Left renal cortex interstitium (tissue), 4 donors: ENCODE data around the gene SMYD3. TPM values are rescaled to one million over a fixed set of nuclear protein-coding genes. Genes with fewer than 3 reads are reported as not detected.

Experiments
- DNase-seq, 4 donors: peaks; one replicate each; pipeline ENCODE4 v3.0.0-alpha.2; 2013; ENCODE audit warnings: low read depth in 4 of 4, low spot score in 2 of 4, missing footprints in 1 of 4
- polyA plus RNA-seq, 4 donors: library from polyadenylated mRNA; unstranded; fragments of 120-200 nt; gene quantifications; one replicate each; pipeline ENCODE4 v1.2.1, GENCODE V29; 2013; ENCODE audit not compliant: insufficient read length in 4 of 4

The SMYD3 gene
- polyA plus RNA-seq, 4 donors = 23.8 to 31.7 (median 27.7) TPM

- DNase-seq = no peak
Observed at GRCh38 chr1:245895455-245895959, 611.6 kb downstream of the SMYD3 start.

DNA sequence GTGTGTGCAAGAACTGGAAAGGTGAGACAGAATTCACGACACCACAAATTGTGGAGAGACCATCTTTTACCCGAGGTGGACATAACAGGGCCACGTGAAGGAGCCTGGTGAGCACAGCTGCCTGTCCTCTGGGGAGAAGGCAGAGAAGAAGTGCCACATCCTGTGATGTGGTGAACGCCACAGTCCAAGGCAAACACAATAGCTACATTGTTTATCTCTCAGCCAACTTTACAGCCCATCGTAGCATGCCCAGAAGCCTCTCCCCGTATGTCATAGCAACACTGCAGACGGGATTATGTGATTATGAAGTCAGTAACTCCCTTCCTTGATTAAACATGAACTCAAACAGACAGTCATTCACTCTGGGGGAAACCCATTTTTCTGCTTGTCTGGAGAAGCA is 612.2 kb downstream of the SMYD3 start:
- no peak for DNase-seq

DNA sequence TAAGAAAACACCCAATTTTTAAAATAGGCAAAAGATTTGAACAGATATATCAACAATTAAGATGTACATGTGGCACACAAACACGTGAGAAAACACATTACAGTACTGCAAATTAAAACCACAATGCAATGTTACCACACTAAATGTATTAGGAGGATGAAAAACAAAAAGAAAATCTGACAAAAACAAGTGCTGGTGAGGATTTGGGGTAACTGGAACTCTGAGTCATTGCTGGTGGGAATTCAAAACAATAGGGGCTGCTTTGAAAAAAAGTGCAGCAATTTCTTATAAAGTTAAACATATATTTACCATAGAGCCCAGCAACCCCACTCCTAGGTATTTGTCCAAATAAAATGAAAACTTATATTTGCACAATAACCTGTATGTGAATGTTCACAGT is 614.1 kb downstream of the SMYD3 start:
- DNase-seq = no peak

GRCh38 chr1:245888809-245889208 is 618.3 kb downstream of the SMYD3 start:
- no peak for DNase-seq

DNA sequence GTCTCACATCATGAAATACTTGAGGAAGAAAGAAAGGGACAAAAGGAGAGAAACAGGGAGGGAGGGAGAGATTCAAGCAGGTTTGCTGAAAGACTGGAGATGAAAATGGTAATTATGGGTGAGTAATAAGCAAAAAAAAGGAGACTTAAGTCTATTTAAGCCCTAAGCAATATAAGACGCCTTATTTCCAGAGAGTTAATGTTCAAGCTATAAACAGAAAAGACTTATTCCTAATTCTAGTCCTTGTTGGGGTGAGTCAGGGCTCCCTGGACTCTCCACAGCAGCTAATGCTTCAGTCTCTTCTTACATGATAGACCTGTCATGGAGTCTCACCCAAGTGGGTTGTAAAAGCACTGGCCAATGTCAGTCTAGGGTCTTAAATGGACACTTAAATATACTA is 619.2 kb downstream of the SMYD3 start:
- DNase-seq = no peak

- no peak for DNase-seq
Observed at GRCh38 chr1:245881767-245882391, 625.2 kb downstream of the SMYD3 start.

GRCh38 chr1:245880754-245881403 is 626.2 kb downstream of the SMYD3 start:
- no peak for DNase-seq

DNA sequence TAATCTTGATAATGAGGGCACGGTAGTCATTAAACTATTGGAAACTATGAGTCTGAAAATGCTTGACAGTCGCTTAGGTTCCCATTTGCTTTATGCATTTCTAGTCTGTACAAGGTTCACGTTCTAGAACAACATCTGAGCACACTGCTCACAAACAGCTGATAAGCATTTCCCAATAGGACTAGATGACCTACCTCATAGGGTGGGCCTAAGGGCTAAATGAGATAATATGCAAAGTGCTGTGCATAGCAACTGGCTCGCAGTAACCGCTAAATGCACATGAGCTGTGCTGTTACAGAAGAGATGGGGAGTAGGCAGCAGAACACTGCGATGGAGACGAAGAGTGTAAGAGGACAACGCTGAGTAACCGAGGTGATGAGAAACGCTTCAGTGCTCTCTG is 628.0 kb downstream of the SMYD3 start:
- no peak for DNase-seq

DNA sequence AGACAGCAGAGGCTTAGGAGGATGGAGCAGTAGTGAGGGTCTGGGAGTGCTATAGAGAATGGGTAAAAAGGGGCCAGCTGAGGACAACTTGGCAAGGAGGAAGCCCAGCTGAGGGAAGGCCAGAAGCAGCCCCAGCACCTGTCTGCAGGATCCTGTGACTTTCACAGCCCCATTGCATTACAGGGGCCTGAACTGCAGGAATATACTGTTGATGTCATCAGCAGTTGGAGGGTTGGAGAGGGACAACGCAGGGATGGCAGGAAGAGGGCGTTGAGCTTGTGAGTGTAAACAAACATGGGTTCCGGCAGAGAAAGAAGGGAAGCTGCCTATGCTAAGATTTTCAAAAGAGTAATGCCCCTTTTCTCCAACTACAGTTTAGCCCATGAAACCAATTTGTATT is 628.5 kb downstream of the SMYD3 start:
- DNase-seq = no peak

- no peak for DNase-seq
Observed at GRCh38 chr1:245877976-245878375, 629.1 kb downstream of the SMYD3 start.

GRCh38 chr1:245876586-245876985 is 630.5 kb downstream of the SMYD3 start:
- no peak for DNase-seq

GRCh38 chr1:245875581-245876261 is 631.4 kb downstream of the SMYD3 start:
- DNase-seq = no peak

GRCh38 chr1:245874942-245875580 is 632.0 kb downstream of the SMYD3 start:
- peak in 1 of 4 donors; percentile 25 for DNase-seq

- DNase-seq = no peak
Observed at GRCh38 chr1:245873883-245874671, 633.0 kb downstream of the SMYD3 start.

DNA sequence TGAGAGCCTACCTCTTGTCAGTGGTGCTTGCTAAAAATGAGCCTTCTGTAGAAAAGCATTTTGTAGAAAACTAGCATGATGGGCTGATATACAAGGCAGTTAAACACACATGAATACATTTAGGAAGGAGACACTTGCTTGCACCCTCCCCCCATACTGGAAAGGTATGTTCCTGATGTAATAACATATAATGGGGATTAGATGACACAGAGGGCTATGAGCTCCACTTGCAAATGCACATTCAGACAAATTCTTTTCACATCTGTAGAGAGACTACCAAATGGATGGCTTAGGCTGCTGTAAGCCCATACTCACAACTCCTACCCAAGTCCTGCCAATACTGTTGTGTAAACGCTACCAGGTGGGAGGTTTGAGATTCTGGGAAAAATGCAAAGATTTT is 634.0 kb downstream of the SMYD3 start:
- DNase-seq = no peak

DNA sequence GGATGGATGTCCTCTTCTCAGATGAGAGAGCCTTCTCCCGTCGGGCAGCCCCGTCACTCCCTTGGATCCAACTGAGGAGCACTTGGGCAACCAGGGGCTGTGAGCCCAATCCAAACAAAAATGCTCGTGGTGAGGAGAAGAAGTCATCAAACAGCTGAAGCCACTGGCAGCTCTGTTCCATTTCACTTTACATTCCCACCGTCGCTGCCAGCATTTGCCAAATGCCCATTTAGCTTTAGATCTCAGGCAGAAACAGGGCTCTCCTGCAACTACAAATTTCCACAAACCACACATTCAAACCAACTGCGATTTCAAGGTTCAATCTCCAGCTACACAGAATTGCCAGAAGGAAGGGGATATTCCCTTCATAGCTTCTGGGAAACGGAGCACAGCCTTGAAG is 634.6 kb downstream of the SMYD3 start:
- DNase-seq = no peak

GRCh38 chr1:245871915-245872314 is 635.2 kb downstream of the SMYD3 start:
- no peak for DNase-seq

- DNase-seq = no peak
Observed at GRCh38 chr1:245871191-245871590, 635.9 kb downstream of the SMYD3 start.

DNA sequence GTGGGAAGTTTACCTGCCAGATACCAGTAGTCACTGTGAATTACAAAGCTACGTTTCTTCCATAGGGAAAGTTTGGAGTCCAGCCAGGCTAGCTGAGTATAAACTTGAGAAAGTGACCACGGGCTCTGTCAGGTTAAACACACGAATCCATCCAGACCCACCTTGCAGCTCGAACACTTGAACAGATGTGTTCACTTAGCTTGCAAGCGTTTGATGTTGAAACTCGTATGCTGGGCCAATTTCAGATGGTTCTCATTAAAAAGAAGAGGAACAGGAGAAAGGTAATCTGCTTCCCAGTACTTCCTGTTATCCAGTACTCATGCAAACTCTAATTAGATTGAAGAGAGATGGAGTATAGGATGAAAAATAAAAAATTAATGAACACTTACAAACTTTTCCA is 636.4 kb downstream of the SMYD3 start:
- no peak for DNase-seq

- no peak for DNase-seq
Observed at GRCh38 chr1:245869847-245870246, 637.2 kb downstream of the SMYD3 start.

DNA sequence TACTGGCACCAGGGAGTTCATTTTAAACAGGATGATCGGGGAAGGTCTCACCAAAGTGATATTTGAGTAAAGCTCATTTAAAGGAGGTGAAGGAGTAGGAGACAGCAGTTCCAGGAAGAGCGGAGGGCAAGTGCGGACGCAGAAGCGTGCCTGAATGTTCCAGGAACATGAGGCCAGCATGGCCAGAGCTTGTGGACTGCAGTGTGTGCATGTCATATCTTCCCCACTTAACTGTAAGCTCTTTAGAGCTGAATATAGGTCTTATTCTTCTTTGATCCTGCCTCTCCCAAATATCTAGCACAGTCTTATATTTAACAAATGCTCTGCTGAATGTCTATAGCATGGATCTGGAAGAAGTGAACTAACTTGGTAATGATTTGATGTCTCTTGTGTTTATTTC is 639.3 kb downstream of the SMYD3 start:
- DNase-seq = no peak
